ENCODE measurements around the gene TMX1. TPM values are rescaled to one million over a fixed set of nuclear protein-coding genes. Genes with fewer than 3 reads are reported as not detected.

Gene TMX1
- total and polyA plus RNA-seq, 10 of the 15 experiments (the other 5 are each of a cell fraction or from before 2014, with no cell fraction given): 29.1 to 152 (median 52.0) TPM

DNA sequence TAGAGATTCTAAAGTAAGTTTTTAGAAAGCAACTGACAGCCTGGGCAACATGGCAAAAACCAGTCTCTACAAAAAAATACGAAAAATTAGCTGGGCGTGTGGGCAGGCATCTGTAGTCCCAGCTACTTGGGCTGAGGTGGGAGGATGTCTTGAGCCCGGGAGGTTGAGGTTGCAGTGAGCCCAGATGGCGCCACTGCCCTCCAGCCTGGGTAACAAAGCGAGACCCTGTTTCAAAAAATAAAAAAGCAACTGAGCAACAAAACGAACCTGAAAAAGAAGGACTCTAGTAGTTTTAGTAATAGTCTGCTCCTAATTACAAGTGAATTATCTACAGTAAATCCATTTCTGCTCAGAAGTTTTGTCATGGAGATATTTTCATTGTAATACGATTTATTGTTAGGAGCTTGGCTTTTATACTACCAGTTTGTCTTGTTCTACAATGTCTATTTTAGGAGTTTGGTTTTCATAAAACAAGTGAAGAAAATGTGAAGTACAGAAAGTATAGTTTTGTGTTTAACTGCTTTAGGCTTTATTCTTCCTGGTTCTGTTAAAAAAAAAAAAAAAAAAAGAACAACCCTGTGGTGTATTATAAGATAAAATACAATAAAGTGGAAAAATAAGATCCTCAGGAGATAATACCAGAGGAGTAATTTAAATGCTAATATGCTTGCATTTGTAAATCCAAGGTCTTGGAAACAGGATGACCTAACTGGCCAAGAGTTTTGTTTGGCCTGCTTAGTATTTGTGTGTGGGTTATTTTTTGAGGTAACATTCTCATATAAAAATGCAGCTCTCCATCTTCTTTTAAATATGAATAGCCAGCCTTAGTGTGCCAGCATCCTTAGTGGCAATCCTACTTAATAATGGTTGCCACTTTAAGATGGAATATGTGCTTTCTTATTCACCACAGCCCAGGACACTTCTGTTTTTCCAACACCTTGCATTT lies 2.8 kb downstream of the TMX1 start:
- WGBS (ENCODE audit: insufficient coverage, insufficient replicate concordance, low lambda C conversion rate, missing lambda C conversion rate): 14% methylated on average over 7 of the region's 7 CpGs
- intact Hi-C loops (cut with micrococcal nuclease; ENCODE audit: unreplicated experiment): no loop called here
- CTCF ChIA-PET: interaction anchor here (1.5 kb wide), 1 partner anchor 40 kb away, joined by 3 read pairs; no protein-coding TSS in a partner anchor
- H3K79me2 ChIP-seq (ENCODE audit: control insufficient read depth, insufficient read depth, low read length): peaks cover 74% of the 10 kb centered on the region
- H3K9ac ChIP-seq (ENCODE audit: control insufficient read depth, insufficient read depth, low read length): peak overlapping the region; percentile 15; the same call in 1 of the 2 replicates
- H4K20me1 ChIP-seq (ENCODE audit: control insufficient read depth, insufficient read depth): no peaks in the 10 kb centered on the region; the same call in 1 of the 2 replicates
- no peak overlapping the region for H2AFZ ChIP-seq (ENCODE audit: control insufficient read depth, low read depth, low read length)
- ATAC-seq: peak; percentile 35
- no peak for DNase-seq (ENCODE audit: low read depth, low spot score)
- H3K27ac ChIP-seq (ENCODE audit: control insufficient read depth, insufficient read depth): peak overlapping the region; percentile 13; the same call in 1 of the 2 replicates
- BruUV-seq (replicated peaks): no TSS peak
- in situ Hi-C loops (cut with MboI): no loop called here
- H3K9me3 ChIP-seq (replicated peaks; ENCODE audit: control insufficient read depth, insufficient read depth, low read length): no peaks in the 10 kb centered on the region
- H3K36me3 ChIP-seq (ENCODE audit: control insufficient read depth in 2 of 2, insufficient read depth in 2 of 2, low read length in 1 of 2): peaks cover 0 to 16% of the 10 kb centered on the region in 2 experiments; a peak in 1 of 4 replicates
- TF ChIP-seq TARDBP (IDR thresholded peaks at IDR 0.05; ENCODE audit: borderline replicate concordance): no peak
- no peak for TF ChIP-seq CHD1 (IDR thresholded peaks at IDR 0.05; ENCODE audit: low read depth, low read length)
- TF ChIP-seq, protein P1, sequence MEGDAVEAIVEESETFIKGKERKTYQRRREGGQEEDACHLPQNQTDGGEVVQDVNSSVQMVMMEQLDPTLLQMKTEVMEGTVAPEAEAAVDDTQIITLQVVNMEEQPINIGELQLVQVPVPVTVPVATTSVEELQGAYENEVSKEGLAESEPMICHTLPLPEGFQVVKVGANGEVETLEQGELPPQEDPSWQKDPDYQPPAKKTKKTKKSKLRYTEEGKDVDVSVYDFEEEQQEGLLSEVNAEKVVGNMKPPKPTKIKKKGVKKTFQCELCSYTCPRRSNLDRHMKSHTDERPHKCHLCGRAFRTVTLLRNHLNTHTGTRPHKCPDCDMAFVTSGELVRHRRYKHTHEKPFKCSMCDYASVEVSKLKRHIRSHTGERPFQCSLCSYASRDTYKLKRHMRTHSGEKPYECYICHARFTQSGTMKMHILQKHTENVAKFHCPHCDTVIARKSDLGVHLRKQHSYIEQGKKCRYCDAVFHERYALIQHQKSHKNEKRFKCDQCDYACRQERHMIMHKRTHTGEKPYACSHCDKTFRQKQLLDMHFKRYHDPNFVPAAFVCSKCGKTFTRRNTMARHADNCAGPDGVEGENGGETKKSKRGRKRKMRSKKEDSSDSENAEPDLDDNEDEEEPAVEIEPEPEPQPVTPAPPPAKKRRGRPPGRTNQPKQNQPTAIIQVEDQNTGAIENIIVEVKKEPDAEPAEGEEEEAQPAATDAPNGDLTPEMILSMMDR (IDR thresholded peaks at IDR 0.05 in 2 of 3, conservative IDR thresholded peaks at IDR 0.05 in 1 of 3; ENCODE audit: control insufficient read depth in 2 of 3, extremely low read depth in 1 of 3, insufficient read depth in 1 of 3, low read depth in 3 of 3, low read length in 3 of 3): peak in 2 of 3 experiments; percentile 5 to 16; a peak in 1 of 6 replicates
- TF ChIP-seq, protein P2, sequence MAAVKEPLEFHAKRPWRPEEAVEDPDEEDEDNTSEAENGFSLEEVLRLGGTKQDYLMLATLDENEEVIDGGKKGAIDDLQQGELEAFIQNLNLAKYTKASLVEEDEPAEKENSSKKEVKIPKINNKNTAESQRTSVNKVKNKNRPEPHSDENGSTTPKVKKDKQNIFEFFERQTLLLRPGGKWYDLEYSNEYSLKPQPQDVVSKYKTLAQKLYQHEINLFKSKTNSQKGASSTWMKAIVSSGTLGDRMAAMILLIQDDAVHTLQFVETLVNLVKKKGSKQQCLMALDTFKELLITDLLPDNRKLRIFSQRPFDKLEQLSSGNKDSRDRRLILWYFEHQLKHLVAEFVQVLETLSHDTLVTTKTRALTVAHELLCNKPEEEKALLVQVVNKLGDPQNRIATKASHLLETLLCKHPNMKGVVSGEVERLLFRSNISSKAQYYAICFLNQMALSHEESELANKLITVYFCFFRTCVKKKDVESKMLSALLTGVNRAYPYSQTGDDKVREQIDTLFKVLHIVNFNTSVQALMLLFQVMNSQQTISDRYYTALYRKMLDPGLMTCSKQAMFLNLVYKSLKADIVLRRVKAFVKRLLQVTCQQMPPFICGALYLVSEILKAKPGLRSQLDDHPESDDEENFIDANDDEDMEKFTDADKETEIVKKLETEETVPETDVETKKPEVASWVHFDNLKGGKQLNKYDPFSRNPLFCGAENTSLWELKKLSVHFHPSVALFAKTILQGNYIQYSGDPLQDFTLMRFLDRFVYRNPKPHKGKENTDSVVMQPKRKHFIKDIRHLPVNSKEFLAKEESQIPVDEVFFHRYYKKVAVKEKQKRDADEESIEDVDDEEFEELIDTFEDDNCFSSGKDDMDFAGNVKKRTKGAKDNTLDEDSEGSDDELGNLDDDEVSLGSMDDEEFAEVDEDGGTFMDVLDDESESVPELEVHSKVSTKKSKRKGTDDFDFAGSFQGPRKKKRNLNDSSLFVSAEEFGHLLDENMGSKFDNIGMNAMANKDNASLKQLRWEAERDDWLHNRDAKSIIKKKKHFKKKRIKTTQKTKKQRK (IDR thresholded peaks at IDR 0.05; ENCODE audit: low read depth, low read length): no peak
- TF ChIP-seq EED (IDR thresholded peaks at IDR 0.05; ENCODE audit: low read depth): no peak
- no peak for TF ChIP-seq CREM (IDR thresholded peaks at IDR 0.05; ENCODE audit: low read depth)
- TF ChIP-seq ZNF384 (IDR thresholded peaks at IDR 0.05; ENCODE audit: borderline replicate concordance, low read depth, low read length): peak; percentile 25; the same call in 1 of the 2 replicates
- H3K4me3 ChIP-seq: peak overlapping the region; percentile 93
- H3K4me2 ChIP-seq (ENCODE audit: control insufficient read depth, insufficient read depth): peak overlapping the region; percentile 84
- POLR2A ChIA-PET: interaction anchor here (0.7 to 1.5 kb wide), 3 partner anchors 9 to 602 kb away, joined by 3 to 6 read pairs (median 5); no protein-coding TSS in a partner anchor
- H3K4me1 ChIP-seq (ENCODE audit: control insufficient read depth, insufficient read depth, low read length): peaks cover 12% of the 10 kb centered on the region
- SMC1A ChIA-PET (ENCODE audit: uncharacterized antibody, unreplicated experiment): interaction anchor here (0.6 to 1.3 kb wide), 3 partner anchors 23 to 86 kb away, joined by 3 to 4 read pairs (median 4); no protein-coding TSS in a partner anchor
- FAIRE-seq: no peak
- no peaks in the 10 kb centered on the region for H3K27me3 ChIP-seq (replicated peaks in 1 of 2; ENCODE audit: control insufficient read depth in 2 of 2, insufficient read depth in 2 of 2, low read length in 1 of 2)
- RAD21 ChIA-PET (ENCODE audit: unreplicated experiment): interaction anchor here (0.7 to 1.0 kb wide), 3 partner anchors 20 to 585 kb away, joined by 3 to 4 read pairs (median 3); no protein-coding TSS in a partner anchor
